Liver (tissue), 2 donors: Measurements from ENCODE around the gene KCNT1.

Experiments
- GABPA ChIP-seq, 2 donors: IDR thresholded peaks in 1 of 2; conservative IDR thresholded peaks in 1 of 2; 2 replicates each; pipeline ENCODE4 v1.6.1; 2016; ENCODE audit warnings: antibody characterized with exemption in 2 of 2, mild to moderate bottlenecking in 1 of 2, moderate library complexity in 1 of 2
- REST ChIP-seq: IDR thresholded peaks from 2 replicates; pipeline ENCODE4 v1.6.1; 2016; ENCODE audit warnings: antibody characterized with exemption, mild to moderate bottlenecking
- donor health status: healthy.

GRCh38 chr9:135660407-135660806, 41.6 kb upstream of the KCNT1 start:
- TF ChIP-seq GABPA (IDR thresholded peaks at IDR 0.05 in 1 of 2, conservative IDR thresholded peaks at IDR 0.05 in 1 of 2) (no peak), REST (no peak)
